ENCODE measurements around the gene ISY1. TPM values are rescaled to one million over a fixed set of nuclear protein-coding genes. Genes with fewer than 3 reads are reported as not detected.

Gene ISY1
- total and polyA plus RNA-seq, 2 of the 4 experiments (the other 2 are of a cell fraction): 28.5 to 31.5 TPM

GRCh38 chr3:129173725-129174124 is 12.9 kb upstream of the ISY1 start:
- Histone ChIP-seq H3K27ac (ENCODE audit: insufficient read depth, low read length) (no peak overlapping the region), H2AFZ (replicated peaks; ENCODE audit: low read length, poor library complexity) (no peak overlapping the region), H3K4ac (ENCODE audit: low read depth, low read length) (no peak overlapping the region), H2AK5ac (ENCODE audit: low read depth, low read length) (no peak overlapping the region), H3K56ac (ENCODE audit: extremely low read depth, insufficient read depth, low read length) (no peak overlapping the region), H3K23ac (ENCODE audit: low read depth, low read length) (no peak overlapping the region), H2AK9ac (replicated peaks; ENCODE audit: low read depth, low read length, poor library complexity) (no peak overlapping the region), H3K79me1 (ENCODE audit: low read depth in 1 of 2, low read length in 2 of 2) (peaks cover 15 to 32% of the 10 kb centered on the region in 2 experiments), H2BK20ac (ENCODE audit: low read depth, low read length) (no peak overlapping the region), H3K27me3 (ENCODE audit: control insufficient read depth, insufficient read depth, low read length) (no peaks in the 10 kb centered on the region), H4K91ac (ENCODE audit: insufficient read depth, low read depth, low read length) (no peak overlapping the region), H3K36me3 (ENCODE audit: control insufficient read depth, insufficient read depth, low read length) (peaks cover 21% of the 10 kb centered on the region), H4K5ac (ENCODE audit: low read depth, low read length) (no peak overlapping the region), H3K4me1 (ENCODE audit: control insufficient read depth, insufficient read depth, low read length) (peaks cover 2% of the 10 kb centered on the region), H3K9me3 (ENCODE audit: control insufficient read depth, insufficient read depth, low read length) (no peaks in the 10 kb centered on the region), H3K14ac (replicated peaks; ENCODE audit: low read depth, low read length) (no peak overlapping the region), H3K4me3 (ENCODE audit: insufficient read depth, low read depth, low read length) (no peak overlapping the region), H4K20me1 (ENCODE audit: insufficient read depth, low read length) (peaks cover 84% of the 10 kb centered on the region), H4K8ac (ENCODE audit: low read depth in 2 of 2, low read length in 2 of 2) (no peak overlapping the region), H3K18ac (ENCODE audit: low read depth, low read length) (no peak overlapping the region), H2BK120ac (ENCODE audit: low read depth, low read length) (no peak overlapping the region), H3K4me2 (ENCODE audit: low read depth, low read length) (no peak overlapping the region), H3K9me1 (ENCODE audit: insufficient read depth, low read length) (no peaks in the 10 kb centered on the region), H2BK15ac (ENCODE audit: low read depth, low read length) (no peak overlapping the region), H2BK5ac (ENCODE audit: low read depth, low read length, poor library complexity, severe bottlenecking) (no peak overlapping the region), H3K9ac (ENCODE audit: low read depth, low read length) (no peak overlapping the region)
- no peak for ATAC-seq (ENCODE audit: low read depth)
- no peak for TF ChIP-seq MAZ (IDR thresholded peaks at IDR 0.05; ENCODE audit: borderline replicate concordance, low read depth, low read length)
- TF ChIP-seq SMC3 (IDR thresholded peaks at IDR 0.05; ENCODE audit: low read depth, low read length): no peak
- TF ChIP-seq RFX5 (IDR thresholded peaks at IDR 0.05; ENCODE audit: low read depth, low read length): no peak
- TF ChIP-seq CHD1 (IDR thresholded peaks at IDR 0.05; ENCODE audit: low read depth, low read length): no peak
- TF ChIP-seq CEBPB (IDR thresholded peaks at IDR 0.05; ENCODE audit: low read depth, low read length): no peak
- no peak for TF ChIP-seq POLR2A (IDR thresholded peaks at IDR 0.05; ENCODE audit: low read depth, low read length)
- TF ChIP-seq RAD21 (IDR thresholded peaks at IDR 0.05; ENCODE audit: low read length): no peak
- TF ChIP-seq USF2 (IDR thresholded peaks at IDR 0.05; ENCODE audit: low read depth, low read length): no peak
- TF ChIP-seq ELK1 (IDR thresholded peaks at IDR 0.05; ENCODE audit: borderline replicate concordance, low read depth, low read length): no peak
- no peak for TF ChIP-seq MXI1 (IDR thresholded peaks at IDR 0.05; ENCODE audit: borderline replicate concordance, low read depth, low read length)
- TF ChIP-seq CTCF (conservative IDR thresholded peaks at IDR 0.05; ENCODE audit: low read depth, low read length): no peak
- TF ChIP-seq FOS (IDR thresholded peaks at IDR 0.05; ENCODE audit: low read depth, low read length): no peak
- dilution Hi-C loops (cut with HindIII; ENCODE audit: low sequenced_read_pairs, unreplicated experiment) (no loop called here), intact Hi-C loops (cut with micrococcal nuclease) (no loop called here), in situ Hi-C loops (cut with MboI; ENCODE audit: low sequenced_read_pairs) (no loop called here)
- CTCF ChIA-PET: no interaction called here
- WGBS, 2 experiments (ENCODE audit: extremely low coverage in 2 of 2, insufficient read length in 1 of 2): 73% methylated on average over 1 of the region's 4 CpGs; no CpG with 5 or more reads in 1 of the 2 experiments
- POLR2A ChIA-PET (ENCODE audit: unreplicated experiment): no interaction called here
- no peak for DNase-seq
- no TSS peak for BruUV-seq (replicated peaks)
